OCI-LY3 (cell line): ENCODE data around the gene GRIP1.

Experiments
- H2AFZ ChIP-seq: fragments of 200-600, 300-600 bp; shearing (Covaris generic); 2 replicates; pipeline ENCODE4 v1.6.0; 2014; ENCODE audit warnings: antibody characterized with exemption, low read depth, low read length
- H3K27ac ChIP-seq: fragments of 200-600, 300-600 bp; sonication (generic); 2 replicates; pipeline ENCODE4 v1.5.1; 2014; ENCODE audit warnings: mild to moderate bottlenecking, low read length, moderate library complexity, mixed read lengths
- H3K27me3 ChIP-seq: fragments of 200-600, 300-600 bp; sonication (generic); 2 replicates; pipeline ENCODE4 v1.6.1; 2014; ENCODE audit warnings: low read depth, low read length, mixed read lengths
- H3K36me3 ChIP-seq: fragments of 200-600, 300-600 bp; sonication (generic); replicated peaks from 2 replicates; pipeline ENCODE3; 2014; ENCODE audit warnings: low read depth, low read length, mixed read lengths
- H3K4me1 ChIP-seq: fragments of 300-600, 200-600 bp; sonication (generic); 2 replicates; pipeline ENCODE4 v1.6.1; 2014; ENCODE audit warnings: low read length, mixed read lengths
- H3K4me2 ChIP-seq: fragments of 200-600, 300-600 bp; sonication (generic); 2 replicates; pipeline ENCODE4 v1.6.1; 2014; ENCODE audit warnings: low read length, mixed read lengths
- H3K4me3 ChIP-seq: fragments of 300-600, 200-600 bp; sonication (generic); 2 replicates; pipeline ENCODE4 v1.5.1; 2014; ENCODE audit warnings: antibody characterized with exemption, mild to moderate bottlenecking, low read length, moderate library complexity
- H3K79me2 ChIP-seq: fragments of 300-600, 200-600 bp; shearing (Covaris generic); 2 replicates; pipeline ENCODE4 v1.6.1; 2014; ENCODE audit warnings: mild to moderate bottlenecking, low read length, mixed read lengths
- H3K9ac ChIP-seq: fragments of 300-600, 200-600 bp; shearing (Covaris generic); 2 replicates; pipeline ENCODE4 v1.6.0; 2014; ENCODE audit warnings: mild to moderate bottlenecking, low read length, moderate library complexity
- H3K9me3 ChIP-seq: fragments of 200-600, 300-600 bp; shearing (Covaris generic); 2 replicates; pipeline ENCODE4 v1.6.1; 2014; ENCODE audit warnings: low read length, mixed read lengths; ENCODE audit not compliant: insufficient read depth
- H4K20me1 ChIP-seq: fragments of 200-600, 300-600 bp; sonication (generic); 2 replicates; pipeline ENCODE4 v1.6.1; 2016; ENCODE audit warnings: low read length, mixed read lengths; ENCODE audit not compliant: insufficient read depth
- EZH2phosphoT487 ChIP-seq: fragments of 200-600 bp; shearing (Covaris generic); IDR thresholded peaks from 2 replicates; pipeline ENCODE4 v1.6.1; 2018; ENCODE audit warnings: antibody characterized with exemption, mixed run types, low read depth
- TF ChIP-seq, protein P1 (sequence below): fragments of 200-600, 300-600 bp; sonication (generic); IDR thresholded peaks from 2 replicates; pipeline ENCODE4 v1.5.1; 2014; ENCODE audit warnings: antibody characterized with exemption, low read length, low read depth

Gene GRIP1

DNA sequence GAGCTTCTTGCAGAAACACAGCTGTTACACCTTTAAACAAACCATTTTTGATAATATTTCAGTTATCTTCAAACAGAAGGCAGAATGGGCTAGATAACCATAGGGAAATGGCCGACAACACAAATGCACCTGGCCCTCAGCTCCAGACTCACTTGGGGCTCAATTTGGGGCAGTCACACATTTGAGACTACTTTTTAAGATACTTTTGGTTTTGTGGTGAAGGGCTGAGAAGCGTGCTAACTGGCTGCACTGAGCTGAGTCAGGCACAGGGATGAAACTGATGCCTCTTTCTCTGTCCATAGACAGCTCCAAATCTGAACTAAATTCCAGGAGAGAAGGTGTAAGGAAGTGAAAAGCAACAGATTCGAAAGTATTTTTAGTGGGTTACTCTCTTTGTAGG, 18.5 kb upstream of the GRIP1 start:
- Histone ChIP-seq H3K4me1 (peaks cover 15% of the 10 kb centered on the region), H3K79me2 (no peaks in the 10 kb centered on the region), H3K4me3 (no peak overlapping the region), H3K9me3 (no peaks in the 10 kb centered on the region), H3K27me3 (peaks cover 16% of the 10 kb centered on the region), H3K36me3 (no peaks in the 10 kb centered on the region), H3K27ac (no peak overlapping the region), H3K9ac (no peak overlapping the region), H4K20me1 (no peaks in the 10 kb centered on the region), H2AFZ (no peak overlapping the region), H3K4me2 (no peak overlapping the region)
- TF ChIP-seq, protein P1, sequence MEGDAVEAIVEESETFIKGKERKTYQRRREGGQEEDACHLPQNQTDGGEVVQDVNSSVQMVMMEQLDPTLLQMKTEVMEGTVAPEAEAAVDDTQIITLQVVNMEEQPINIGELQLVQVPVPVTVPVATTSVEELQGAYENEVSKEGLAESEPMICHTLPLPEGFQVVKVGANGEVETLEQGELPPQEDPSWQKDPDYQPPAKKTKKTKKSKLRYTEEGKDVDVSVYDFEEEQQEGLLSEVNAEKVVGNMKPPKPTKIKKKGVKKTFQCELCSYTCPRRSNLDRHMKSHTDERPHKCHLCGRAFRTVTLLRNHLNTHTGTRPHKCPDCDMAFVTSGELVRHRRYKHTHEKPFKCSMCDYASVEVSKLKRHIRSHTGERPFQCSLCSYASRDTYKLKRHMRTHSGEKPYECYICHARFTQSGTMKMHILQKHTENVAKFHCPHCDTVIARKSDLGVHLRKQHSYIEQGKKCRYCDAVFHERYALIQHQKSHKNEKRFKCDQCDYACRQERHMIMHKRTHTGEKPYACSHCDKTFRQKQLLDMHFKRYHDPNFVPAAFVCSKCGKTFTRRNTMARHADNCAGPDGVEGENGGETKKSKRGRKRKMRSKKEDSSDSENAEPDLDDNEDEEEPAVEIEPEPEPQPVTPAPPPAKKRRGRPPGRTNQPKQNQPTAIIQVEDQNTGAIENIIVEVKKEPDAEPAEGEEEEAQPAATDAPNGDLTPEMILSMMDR: no peak
- no peak for TF ChIP-seq EZH2phosphoT487

DNA sequence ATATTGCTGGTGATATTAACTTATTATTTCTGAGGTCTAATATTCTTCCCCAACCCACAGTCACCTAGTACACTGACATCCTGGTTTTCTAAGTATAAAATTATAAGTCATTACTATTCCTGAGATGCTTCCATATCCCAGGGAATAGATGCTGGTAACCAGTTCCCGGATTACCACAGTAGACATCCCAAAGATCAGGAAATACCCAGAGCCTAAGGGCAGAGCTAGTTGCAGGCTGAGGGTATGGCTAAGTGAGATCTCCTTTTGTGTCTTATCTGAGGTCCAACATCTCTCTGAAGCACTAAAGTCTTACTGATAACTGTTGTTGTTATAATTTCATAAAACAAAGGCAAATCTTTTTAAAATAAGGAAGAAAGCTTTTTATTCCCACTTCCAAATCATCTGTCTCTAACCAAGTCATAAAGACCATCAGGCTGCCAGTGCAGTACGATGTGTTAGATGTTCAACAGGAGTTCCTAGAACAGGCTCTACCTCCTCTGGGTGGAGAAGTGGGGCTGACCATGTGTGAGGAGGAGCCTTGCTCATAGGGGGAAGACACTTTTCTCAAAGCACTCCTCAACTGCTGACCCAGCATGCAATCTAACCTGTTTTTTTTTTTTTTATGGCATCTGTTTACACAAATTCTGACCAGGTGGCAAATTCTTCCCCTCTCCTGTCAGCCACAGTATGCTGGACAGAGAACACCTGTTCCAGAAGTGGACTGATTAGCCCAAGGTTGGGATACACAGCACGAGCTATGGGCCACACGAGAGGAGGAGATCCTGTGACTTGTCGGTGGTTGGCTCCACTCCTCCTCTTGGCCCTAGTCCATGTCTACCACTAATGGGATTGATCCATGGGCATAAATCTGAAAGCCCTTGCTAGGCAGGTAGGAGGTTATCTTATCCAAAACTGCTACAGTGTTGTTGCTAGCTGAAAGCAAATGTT, 16.1 kb upstream of the GRIP1 start:
- Histone ChIP-seq H3K9ac (no peak overlapping the region), H3K27ac (no peak overlapping the region), H3K9me3 (no peaks in the 10 kb centered on the region), H4K20me1 (no peaks in the 10 kb centered on the region), H3K79me2 (no peaks in the 10 kb centered on the region), H3K4me2 (no peak overlapping the region), H3K4me3 (no peak overlapping the region), H3K4me1 (peaks cover 33% of the 10 kb centered on the region), H2AFZ (no peak overlapping the region), H3K36me3 (no peaks in the 10 kb centered on the region), H3K27me3 (no peaks in the 10 kb centered on the region; the same call in 1 of the 2 replicates)
- no peak for TF ChIP-seq EZH2phosphoT487
- TF ChIP-seq, protein P1: no peak

DNA sequence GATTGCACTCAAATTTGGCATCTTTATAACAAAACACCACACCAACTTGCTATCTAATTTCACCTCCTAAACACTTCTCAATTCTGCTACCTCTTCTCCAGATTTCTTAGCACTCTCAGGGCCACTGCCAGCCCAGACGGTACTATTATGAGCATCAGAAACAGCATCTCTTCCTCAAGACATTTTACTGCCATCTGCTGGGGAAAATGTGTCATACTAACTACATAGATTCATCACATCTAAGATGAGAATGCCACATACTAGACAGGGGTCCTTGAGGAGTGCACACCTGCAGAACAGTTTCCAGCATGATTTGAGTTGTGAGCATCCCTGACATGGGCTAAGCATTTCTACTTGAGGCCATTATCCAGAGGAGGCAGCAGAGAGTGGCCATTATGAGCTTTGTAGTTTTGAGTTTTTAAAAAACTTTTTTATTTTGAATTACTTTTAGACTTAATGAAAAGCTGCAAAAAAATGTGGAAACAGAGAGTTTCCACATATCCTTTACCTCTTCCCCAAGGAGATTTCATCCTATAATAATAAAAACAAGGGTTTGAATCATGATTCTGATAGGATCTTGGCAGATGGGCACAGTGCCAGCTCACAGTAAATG, 15.1 kb upstream of the GRIP1 start:
- H3K36me3 ChIP-seq: no peaks in the 10 kb centered on the region
- no peaks in the 10 kb centered on the region for H3K79me2 ChIP-seq
- H2AFZ ChIP-seq: no peak overlapping the region
- peaks cover 33% of the 10 kb centered on the region for H3K4me1 ChIP-seq
- H3K27ac ChIP-seq: no peak overlapping the region
- TF ChIP-seq EZH2phosphoT487: no peak
- TF ChIP-seq, protein P1: peak; percentile 77
- no peak overlapping the region for H3K4me3 ChIP-seq
- H3K9me3 ChIP-seq: no peaks in the 10 kb centered on the region
- H3K4me2 ChIP-seq: no peak overlapping the region
- no peak overlapping the region for H3K9ac ChIP-seq
- H3K27me3 ChIP-seq: no peaks in the 10 kb centered on the region; the same call in 1 of the 2 replicates
- H4K20me1 ChIP-seq: no peaks in the 10 kb centered on the region

DNA sequence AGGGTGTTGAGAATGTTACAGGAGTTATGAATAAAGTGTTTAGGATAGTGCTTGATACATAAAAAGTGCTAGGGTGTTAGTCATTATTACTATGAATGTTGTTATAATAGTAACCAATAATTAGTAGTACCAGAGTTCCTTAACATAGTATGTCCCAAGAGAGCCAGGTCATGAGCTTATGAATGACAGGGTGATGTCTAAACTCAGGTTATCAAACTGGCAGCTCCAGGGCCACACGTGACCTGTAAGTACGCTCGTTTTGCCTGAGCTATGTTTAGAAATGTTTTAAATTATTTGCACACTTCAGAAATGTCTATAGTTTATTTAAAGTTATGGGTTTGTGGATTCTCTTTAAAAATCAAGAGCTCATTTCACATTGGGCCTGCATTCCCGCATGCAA, 14.1 kb upstream of the GRIP1 start:
- peaks cover 3% of the 10 kb centered on the region; the same call in 1 of the 2 replicates for H3K27me3 ChIP-seq
- H3K79me2 ChIP-seq: no peaks in the 10 kb centered on the region
- H3K9me3 ChIP-seq: no peaks in the 10 kb centered on the region
- H3K4me1 ChIP-seq: peaks cover 33% of the 10 kb centered on the region
- H3K4me3 ChIP-seq: no peak overlapping the region
- H3K36me3 ChIP-seq: no peaks in the 10 kb centered on the region
- H3K4me2 ChIP-seq: no peak overlapping the region
- no peaks in the 10 kb centered on the region for H4K20me1 ChIP-seq
- H3K9ac ChIP-seq: no peak overlapping the region
- H3K27ac ChIP-seq: no peak overlapping the region
- no peak overlapping the region for H2AFZ ChIP-seq
- no peak for TF ChIP-seq EZH2phosphoT487
- TF ChIP-seq, protein P1: no peak
